Hepatocyte (in vitro differentiated cells): ENCODE results near the gene JAG1.

Source experiments
- CTCF ChIP-seq: fragments of 200-600 bp; sonication (generic); IDR thresholded peaks from 2 replicates; pipeline ENCODE4 v1.5.1; 2016; ENCODE audit warnings: antibody characterized with exemption, mild to moderate bottlenecking; ENCODE audit not compliant: poor library complexity
- EZH2 ChIP-seq: fragments of 200-600 bp; sonication (generic); IDR thresholded peaks from 2 replicates; pipeline ENCODE4 v1.6.1; 2016; ENCODE audit warnings: antibody characterized with exemption, mild to moderate bottlenecking, borderline replicate concordance

GRCh38 chr20:10604865-10605440, 68.8 kb downstream of the JAG1 start:
- TF ChIP-seq CTCF (no peak), EZH2 (no peak)
